ENCODE data around the gene MCAT.

- TF ChIP-seq CTCF (IDR thresholded peaks at IDR 0.05) (no peak), POLR2A (IDR thresholded peaks at IDR 0.05) (no peak)
These were observed 25.5 kb upstream of the MCAT start for GRCh38 chr22:43168471-43169309.

Measured in tibial nerve (tissue), 3 donors.